ENCODE results near the gene ZC3HAV1. TPM values are rescaled to one million over a fixed set of nuclear protein-coding genes. Genes with fewer than 3 reads are reported as not detected.
"Not testable (repeated sequence)": the region's sequence is repeated elsewhere in the genome, so short reads cannot be mapped to it uniquely, and the experiment has no call there.

ZC3HAV1 gene
- total RNA-seq, 1 donor from 2014 or later: 54.7 TPM

DNA sequence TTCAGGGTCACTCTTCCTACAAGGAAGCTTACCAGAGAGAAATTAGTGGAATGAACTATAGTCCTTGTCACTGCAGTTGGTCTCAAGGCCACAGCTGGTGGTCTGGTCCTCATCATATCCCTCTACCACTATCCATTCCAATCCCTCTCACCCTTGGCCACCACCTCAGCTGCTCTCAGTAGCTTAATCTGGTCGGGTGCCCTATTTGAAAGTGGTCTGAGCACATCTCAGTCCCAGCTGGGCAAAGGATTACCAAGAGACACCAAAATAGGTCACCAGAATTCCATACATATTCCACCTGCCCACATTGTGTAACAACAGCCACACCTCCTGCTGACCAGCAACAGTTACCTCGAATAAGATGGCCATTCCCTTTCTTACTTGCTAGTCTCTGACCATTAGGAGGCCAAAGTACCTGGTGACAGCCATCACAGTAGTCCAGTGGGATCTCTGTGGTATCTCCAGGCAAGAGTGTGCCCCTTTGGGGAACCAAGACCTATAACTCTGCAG lies 3.3 kb upstream of the ZC3HAV1 start:
- no peak for DNase-seq (ENCODE audit: extremely low read depth, low read depth, low spot score)

DNA sequence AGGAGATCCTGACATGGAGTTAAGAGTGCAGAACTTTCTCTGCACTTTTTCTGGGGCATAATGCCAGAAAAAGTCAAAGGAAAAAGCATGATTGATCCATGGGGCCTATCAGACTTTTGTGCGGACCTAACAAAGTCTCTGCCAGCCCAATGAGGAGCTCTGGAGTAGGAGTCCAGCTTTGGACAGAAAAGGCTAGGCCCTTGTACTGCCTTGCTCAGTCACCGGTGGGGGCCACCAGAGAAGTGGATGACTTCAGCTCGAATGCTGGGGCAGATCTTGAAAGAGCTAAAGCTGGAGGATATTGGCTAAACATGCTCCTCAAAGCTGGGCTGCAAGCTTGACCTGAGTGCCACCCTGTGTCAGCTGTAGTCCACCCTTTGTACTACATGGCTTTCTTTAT lies 2.8 kb upstream of the ZC3HAV1 start:
- no peak for DNase-seq (ENCODE audit: extremely low read depth, low read depth, low spot score)

DNA sequence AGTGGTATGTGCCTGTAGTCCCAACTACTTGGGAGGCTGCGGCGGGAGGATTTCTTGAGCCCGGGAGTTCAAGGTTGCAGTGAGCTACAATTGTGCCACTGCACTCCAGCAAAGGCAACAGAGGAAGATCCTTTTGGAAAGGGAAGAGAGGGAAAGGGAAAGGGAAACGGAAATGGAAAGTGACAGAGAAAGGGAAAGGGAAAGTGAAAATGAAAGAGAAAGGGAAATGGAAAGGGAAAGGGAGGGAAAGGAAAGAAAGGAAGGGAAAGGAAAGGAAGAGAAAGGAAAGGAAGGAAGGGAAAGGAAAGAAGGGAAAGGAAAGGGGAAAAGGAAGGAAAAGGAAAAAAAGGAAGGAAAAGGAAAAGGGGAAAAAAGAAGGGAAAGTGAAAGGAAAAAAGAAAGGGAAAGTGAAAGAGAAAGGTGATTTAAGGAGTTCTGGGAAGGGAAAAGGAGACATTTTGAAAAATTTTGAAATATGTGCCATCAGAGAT lies 2.3 kb upstream of the ZC3HAV1 start:
- DNase-seq (ENCODE audit: extremely low read depth, low read depth, low spot score): no peak

DNA sequence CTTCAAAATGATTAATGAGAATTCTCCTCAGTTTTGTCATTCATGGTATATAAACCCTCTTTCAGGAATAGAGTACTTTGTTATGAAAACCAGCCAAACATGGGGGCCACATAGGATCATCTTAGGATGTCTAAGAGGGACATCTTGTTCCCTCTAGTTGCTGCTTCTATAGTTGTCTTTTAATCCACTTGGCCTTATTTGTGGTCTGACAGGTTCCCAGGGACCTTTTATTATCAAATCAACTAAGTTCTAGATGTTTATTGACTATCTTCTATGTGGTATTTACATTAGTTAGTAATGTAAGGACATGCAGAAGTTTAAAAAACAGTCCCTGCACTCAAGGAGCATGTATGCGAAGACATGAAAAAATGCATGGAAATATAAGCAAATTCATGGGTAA lies 1.6 kb upstream of the ZC3HAV1 start:
- DNase-seq (ENCODE audit: extremely low read depth, low read depth, low spot score): no peak

DNA sequence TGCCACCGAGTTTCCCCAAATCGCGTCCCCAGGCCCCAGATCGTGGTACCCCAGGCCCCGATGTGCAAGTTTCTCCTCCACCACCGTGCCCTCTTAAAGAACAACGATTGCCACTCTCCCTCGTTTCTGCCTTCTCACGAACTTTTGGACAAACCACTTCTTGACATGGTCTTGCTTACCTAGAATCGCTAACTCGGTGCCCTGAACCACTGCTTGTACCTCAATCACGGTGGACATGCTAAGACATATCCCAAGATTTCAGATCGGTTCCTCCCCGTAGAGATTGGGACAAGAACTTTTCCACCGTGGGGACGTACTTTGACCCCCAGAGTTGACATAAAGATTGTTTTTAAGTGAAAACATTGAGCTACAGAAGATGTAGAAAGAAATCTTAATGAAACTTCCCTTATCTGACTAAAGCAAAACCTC lies 477 bp upstream of the ZC3HAV1 start:
- no peak for DNase-seq (ENCODE audit: extremely low read depth, low read depth, low spot score)

DNA sequence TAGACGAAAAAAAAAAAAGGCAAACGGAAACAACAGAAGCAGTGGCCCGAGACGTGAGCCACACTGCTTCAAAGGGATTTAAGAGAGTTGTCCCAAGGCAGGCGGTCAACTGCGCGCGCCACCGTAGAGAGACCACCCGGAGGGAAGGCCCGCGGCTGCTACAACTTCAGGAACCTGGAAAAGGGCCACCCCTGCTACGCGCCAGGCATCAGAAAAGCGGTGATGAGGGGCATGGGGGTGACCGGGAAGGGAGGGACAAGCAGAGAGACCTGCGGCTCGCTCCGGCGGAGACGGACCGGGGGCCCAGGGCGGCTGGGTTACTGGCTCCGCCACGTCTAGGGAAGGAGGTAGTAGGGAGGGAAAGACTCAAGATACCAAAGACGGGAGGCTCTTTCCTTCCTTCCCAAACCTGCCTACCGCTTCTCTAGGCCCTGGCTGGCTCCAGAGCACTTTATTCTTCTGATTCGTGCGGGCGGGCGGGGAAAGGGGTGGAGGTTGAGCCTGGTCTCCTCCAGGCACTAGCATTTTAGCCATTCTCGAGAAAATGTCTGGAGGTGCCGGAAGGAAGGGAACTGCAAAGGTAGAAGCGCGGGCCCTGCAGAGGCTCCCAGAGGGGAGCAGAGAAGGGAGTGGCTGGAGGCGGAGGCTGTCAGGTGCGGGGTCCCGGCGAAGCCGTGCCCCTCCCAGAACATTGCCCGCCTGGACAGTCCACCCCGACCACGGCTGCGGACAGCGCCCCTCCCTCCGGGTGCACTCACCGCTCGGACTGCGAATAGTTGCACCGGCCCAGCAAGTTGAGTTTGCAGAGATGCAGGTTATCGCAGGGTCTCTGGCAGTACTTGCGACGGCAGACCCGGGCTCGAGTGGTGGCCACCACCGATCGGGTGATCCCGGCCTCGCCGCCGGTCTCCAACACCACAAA lies 993 bp downstream of the ZC3HAV1 start:
- DNase-seq (ENCODE audit: extremely low read depth, low read depth, low spot score): no peak

DNA sequence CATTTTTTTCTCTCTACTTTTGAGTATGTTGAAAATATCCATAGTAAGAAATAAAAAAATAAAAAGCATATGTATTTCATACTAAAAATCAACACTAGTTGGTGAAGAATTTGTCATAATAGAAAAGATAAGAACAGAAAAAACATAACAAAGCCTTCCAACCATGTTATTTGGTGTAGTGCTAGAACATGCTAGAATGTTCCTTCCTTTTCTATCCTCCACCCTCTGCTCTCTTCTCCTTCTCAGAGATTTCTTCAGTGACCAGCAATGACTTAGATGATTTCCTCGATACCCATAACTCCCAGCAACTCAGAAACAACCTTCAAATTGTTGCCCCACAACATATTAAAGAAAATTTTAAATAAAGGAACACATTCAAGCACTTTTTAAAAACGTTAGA lies 2.6 kb downstream of the ZC3HAV1 start:
- DNase-seq (ENCODE audit: extremely low read depth, low read depth, low spot score): no peak

DNA sequence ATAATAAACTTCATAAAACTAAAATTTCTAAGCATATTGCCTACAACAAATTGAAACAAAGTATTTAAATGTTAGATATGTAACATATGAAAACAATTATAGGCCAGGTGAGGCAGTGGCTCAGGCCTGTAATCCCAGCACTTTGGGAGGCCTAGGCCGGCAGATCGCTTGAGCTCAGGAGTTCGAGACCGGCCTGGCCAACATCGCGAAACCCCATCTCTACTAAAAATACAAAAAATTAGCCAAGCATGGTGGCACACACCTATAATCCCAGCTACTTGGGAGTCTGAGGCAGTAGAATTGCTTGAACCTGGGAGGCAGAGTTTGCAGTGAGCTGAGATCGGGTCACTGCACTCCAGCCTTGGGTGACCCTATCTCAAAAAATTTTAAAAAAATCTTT lies 3.3 kb downstream of the ZC3HAV1 start:
- DNase-seq (ENCODE audit: extremely low read depth, low read depth, low spot score): not testable (repeated sequence)

DNA sequence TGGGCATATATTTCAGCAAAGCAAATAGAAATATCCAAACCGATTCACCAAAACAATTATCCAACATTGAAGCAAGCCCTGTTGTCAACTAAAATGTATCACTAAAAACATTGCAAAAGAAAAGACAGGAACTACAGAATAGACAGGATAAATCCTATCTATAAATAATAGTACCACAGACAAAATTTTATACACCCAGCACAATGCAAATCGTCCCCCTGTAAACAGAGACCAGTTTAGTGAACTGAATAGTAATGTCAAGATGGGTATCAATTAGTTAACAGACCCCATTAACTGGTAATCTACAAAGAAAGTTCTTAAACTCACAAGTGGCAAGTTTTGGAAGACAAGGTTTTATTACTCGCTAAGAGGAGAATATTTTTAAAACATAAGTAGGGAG lies 4.0 kb downstream of the ZC3HAV1 start:
- no peak for DNase-seq (ENCODE audit: extremely low read depth, low read depth, low spot score)

DNA sequence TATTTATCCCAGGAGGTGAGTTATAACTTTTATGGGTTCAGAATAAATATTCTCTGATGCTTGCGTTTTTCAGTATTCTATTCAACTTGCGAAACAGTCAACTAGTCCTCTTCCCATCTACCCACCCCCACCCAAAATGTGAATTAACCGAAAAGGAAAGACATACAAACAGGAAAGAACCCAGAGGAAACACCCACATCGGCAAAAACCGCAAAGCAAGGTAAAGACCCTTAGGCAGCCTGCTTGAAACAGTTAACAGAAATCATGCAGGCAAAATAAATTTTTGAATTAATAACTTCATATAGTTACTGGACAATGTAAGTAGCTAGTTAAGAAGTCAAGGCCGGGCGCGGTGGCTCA lies 5.4 kb downstream of the ZC3HAV1 start:
- DNase-seq (ENCODE audit: extremely low read depth, low read depth, low spot score): no peak

DNA sequence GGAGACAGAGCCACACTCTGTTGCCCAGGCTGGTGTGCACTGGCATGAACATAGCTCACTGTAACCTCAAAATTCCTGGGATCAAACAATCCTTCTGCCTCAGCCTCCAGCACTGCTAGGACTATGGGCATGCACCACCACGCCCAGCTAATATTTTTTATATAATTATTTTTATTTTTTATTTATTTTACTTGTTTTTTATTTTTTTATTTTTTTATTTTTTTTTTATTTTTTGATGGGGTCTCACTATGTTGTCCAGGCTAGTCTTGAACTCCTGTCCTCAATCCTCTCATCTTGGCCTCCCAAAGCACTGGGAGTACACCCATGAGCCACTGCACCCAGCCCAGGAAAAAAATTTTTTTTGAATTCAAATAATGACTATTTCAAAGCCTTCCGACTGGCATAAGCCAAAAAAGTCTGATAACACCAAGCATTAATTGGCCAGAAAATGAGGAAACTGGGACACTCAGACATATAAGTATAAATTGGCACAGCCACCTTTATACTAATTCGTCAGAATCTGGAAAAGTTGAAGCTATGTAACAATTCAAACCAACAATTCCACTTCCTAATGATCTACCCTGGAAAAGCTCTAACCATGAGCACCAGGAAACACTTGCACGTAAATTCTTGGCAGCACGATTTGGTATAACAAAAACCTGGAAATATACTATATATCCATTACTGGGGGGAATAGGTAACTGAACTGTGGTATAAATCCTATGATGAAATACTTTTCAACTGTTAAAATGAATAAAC lies 6.3 kb downstream of the ZC3HAV1 start:
- DNase-seq (ENCODE audit: extremely low read depth, low read depth, low spot score): no peak

DNA sequence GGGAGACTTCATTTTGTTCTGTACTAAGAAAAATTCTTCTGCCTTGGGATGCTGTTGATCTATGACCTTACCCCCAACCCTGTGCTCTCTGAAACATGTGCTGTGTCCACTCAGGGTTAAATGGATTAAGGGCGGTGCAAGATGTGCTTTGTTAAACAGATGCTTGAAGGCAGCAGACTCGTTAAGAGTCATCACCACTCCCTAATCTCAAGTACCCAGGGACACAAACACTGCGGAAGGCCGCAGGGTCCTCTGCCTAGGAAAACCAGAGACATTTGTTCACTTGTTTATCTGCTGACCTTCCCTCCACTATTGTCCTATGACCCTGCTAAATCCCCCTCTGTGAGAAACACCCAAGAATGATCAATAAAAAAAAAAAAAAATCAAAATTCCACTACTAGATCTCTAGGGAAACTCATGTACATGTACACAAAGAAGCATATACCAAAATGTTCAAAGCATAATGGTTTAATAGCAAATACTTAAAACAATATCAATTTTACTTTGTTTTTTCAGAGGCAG lies 7.8 kb downstream of the ZC3HAV1 start:
- DNase-seq (ENCODE audit: extremely low read depth, low read depth, low spot score): not testable (repeated sequence)

DNA sequence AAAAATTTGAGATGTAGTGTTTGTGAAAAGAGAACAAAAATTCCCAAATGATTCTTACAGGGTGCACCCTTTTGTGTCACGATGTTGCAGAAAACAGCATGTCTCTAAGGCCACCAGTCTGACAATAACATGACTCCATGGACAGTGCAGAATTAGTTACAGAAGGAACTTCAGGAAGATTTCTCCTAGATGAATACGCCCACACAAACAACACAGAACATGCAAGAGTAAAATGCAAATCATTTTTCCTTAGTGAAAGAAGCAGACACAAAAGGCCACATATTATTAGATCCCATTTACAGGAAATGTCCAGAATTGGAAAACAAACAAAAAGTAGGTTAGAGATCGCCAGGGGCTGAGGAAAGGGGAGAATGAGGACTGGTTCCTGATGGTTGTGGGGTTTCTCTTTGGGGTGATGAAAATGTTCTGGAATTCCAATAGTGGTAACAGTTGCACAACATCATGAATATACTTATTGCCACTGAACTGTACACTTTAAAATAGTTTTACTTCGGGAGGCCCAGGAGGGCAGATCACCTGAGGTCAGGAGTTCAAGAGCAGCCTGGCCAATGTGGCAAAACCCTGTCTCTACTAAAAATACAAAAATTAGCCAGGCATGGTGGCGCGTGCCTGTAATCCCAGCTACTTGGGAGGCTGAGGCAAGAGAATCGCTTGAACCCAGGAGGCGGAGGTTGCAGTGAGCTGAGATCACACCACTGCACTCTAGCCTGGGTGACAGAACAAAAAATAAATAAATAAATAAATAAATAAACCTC lies 10.2 kb downstream of the ZC3HAV1 start:
- DNase-seq (ENCODE audit: extremely low read depth, low read depth, low spot score): no peak

DNA sequence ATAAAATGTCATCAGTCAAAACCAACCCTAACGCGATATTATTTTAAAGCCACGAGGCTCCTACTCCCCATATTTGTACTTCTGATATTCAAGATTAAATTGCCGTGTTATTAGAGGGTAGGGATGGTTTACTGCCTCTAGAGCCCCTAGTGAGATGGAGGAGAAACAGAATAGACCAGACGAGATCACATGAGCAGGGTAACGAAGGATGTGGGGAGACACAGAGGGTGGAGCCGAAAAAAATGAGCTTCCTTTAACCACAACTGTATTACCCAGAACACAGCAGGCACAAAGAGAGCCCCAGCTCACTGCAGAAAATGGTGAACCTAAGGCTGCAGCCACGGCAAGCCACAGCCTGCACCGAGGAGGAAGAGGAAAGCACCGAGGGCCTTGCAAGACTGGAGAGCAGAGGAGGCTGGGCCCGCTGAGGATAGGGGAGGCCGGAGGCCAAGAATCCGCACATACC lies 14.3 kb downstream of the ZC3HAV1 start:
- DNase-seq (ENCODE audit: extremely low read depth, low read depth, low spot score): no peak

DNA sequence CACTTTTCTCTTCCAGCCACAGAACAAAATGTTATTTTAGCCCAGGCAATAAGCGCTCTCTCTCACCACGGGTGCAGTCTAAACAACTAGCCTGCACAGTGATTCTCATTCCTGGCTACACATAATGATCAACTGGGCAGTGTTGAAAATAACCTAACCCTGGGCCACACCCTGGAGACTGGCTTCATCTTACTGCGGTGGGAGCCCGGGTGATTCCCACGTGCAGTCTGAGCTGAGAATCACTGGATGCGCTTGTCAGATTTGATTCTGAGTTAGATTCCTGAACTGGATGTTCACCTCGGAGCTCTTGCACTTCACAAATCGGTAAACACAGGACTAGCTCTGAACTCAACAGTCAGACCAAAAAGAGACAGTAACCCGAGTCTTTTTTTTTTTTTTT lies 14.9 kb downstream of the ZC3HAV1 start:
- DNase-seq (ENCODE audit: extremely low read depth, low read depth, low spot score): no peak

DNA sequence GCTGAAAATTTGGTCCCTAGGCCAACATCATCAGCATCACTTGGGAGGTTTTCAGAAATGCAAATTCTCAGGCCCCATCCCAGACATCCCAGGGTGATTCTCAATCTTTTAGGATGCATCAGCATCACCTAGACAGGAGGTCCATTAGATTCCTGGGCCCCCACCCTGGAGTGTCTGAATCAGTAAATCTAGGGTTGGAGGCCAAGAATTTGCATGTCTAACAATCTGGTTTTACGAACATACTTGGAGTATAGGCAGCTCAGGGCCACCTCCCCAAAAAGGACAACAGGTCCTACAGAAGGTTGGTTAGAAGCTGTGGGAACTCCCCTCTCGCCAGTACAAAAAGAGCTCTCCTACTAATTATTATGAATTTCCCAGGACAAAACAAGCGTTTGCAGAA lies 15.5 kb downstream of the ZC3HAV1 start:
- DNase-seq (ENCODE audit: extremely low read depth, low read depth, low spot score): no peak

DNA sequence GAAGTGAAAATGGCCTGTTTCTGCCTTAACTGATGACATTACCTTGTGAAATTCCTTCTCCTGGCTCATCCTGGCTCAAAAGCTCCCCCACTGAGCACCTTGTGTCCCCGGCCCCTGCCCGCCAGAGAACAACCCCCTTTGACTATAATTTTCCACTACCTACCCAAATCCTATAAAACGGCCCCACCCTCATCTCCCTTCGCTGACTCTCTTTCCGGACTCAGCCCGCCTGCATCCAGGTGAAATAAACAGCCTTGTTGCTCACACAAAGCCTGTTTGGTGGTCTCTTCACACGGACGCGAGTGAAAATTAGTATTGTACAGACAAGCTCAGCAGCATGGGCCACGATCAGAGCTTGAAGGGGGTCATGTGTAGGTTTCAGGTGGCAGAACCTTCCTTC lies 16.0 kb downstream of the ZC3HAV1 start:
- not testable (repeated sequence) for DNase-seq (ENCODE audit: extremely low read depth, low read depth, low spot score)

DNA sequence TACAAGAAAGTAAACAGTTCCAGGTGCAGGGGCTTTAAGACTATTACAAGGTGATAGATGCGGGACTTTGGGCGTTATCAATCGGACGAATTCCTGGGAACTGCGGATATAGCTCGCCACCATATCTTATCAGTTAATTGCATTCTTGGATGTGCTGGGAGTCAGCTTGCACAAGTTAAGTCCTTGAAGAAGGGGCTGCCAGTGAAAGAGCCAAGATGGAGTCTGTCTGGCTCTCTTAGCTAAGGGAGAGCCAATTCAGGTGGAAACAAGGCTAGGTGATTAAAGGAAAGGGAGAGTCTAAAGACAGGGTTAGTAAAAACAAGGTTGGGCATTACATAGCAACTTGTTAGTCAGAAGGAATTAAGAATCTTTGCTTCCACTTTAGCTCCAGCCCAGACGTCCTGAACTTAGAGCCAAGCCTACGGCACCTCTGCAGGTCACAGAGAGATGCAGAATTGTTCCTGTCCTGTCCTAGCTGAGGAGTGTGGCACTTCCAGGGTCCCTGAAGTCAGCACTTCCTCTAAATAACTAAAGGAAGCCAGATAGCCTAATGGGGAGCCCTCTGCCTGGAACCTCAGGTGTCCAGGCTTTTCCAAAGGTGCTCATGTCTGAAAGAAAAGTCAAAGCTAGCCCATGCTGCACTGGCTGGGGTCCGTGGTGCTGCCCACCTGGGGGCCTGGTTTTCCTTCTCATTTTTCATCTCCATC lies 17.3 kb downstream of the ZC3HAV1 start:
- DNase-seq (ENCODE audit: extremely low read depth, low read depth, low spot score): no peak

DNA sequence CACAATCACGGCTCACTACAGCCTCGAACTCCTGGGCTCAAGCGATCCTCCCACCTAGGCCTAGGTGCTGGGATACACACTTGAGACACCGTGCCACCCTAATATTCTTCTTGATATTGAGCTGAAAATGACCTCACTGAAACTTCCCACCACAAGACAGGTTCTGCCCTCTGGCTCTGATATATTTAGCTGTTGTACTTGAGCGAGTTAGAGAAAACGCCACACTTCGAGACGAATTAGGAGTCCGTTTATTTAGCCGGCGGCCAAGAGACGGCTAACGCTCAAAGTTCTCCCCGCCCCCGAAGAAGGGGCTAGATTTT lies 17.9 kb downstream of the ZC3HAV1 start:
- DNase-seq (ENCODE audit: extremely low read depth, low read depth, low spot score): no peak

DNA sequence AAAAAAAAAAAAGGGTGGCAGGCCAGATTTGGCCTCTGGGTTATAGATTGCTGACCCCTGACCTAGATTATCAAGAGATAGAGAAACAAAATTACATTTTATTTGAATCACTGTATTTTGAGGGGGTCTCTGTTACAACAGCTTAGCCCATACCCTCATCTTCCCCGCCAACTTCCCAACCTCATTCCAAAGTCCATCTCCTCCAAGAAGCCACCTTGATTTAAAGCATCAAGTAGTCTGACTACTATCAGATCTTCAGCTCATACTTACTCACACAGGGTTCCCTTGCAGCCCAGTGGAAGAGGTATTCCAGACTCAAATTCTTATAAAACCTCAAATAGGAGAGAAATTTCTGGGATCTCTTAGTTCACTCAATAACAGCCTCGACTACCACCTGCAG lies 20.4 kb downstream of the ZC3HAV1 start:
- DNase-seq (ENCODE audit: extremely low read depth, low read depth, low spot score): no peak
